ENCODE results near the gene RARB.

DNA sequence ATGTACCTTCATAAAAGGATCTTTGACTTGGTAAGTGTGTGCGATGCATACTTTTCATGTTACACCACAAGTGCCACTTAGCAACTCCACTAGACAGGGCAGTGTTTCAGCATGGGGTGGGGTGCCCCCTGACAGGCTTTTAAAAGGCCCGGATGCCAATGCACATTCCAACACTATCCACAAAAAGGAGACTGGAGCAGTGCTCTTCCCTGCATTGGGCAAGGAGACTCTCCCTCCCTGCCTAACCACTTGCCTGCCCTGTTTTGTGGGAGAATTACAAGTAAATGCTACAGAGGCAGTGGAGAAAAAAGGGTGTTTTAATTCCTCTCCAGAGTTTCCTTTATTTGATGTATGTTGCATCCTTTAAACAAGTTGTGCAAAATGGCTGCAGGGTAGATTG lies 1.7 kb upstream of the RARB start:
- TF ChIP-seq, protein P1, sequence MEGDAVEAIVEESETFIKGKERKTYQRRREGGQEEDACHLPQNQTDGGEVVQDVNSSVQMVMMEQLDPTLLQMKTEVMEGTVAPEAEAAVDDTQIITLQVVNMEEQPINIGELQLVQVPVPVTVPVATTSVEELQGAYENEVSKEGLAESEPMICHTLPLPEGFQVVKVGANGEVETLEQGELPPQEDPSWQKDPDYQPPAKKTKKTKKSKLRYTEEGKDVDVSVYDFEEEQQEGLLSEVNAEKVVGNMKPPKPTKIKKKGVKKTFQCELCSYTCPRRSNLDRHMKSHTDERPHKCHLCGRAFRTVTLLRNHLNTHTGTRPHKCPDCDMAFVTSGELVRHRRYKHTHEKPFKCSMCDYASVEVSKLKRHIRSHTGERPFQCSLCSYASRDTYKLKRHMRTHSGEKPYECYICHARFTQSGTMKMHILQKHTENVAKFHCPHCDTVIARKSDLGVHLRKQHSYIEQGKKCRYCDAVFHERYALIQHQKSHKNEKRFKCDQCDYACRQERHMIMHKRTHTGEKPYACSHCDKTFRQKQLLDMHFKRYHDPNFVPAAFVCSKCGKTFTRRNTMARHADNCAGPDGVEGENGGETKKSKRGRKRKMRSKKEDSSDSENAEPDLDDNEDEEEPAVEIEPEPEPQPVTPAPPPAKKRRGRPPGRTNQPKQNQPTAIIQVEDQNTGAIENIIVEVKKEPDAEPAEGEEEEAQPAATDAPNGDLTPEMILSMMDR (optimal IDR thresholded peaks at IDR 0.05 in 1 of 3, IDR thresholded peaks at IDR 0.05 in 1 of 3, conservative IDR thresholded peaks at IDR 0.05 in 1 of 3; ENCODE audit: extremely low read depth in 1 of 3, insufficient read depth in 2 of 3, low read length in 3 of 3), result no peak
- no peak for TF ChIP-seq EZH2 (IDR thresholded peaks at IDR 0.05; ENCODE audit: low read length)
